Measurements from ENCODE around the gene TMEM132E.
A peak's percentile ranks its signal among the peaks of the same experiment; 100 is the strongest.

TMEM132E gene

DNA sequence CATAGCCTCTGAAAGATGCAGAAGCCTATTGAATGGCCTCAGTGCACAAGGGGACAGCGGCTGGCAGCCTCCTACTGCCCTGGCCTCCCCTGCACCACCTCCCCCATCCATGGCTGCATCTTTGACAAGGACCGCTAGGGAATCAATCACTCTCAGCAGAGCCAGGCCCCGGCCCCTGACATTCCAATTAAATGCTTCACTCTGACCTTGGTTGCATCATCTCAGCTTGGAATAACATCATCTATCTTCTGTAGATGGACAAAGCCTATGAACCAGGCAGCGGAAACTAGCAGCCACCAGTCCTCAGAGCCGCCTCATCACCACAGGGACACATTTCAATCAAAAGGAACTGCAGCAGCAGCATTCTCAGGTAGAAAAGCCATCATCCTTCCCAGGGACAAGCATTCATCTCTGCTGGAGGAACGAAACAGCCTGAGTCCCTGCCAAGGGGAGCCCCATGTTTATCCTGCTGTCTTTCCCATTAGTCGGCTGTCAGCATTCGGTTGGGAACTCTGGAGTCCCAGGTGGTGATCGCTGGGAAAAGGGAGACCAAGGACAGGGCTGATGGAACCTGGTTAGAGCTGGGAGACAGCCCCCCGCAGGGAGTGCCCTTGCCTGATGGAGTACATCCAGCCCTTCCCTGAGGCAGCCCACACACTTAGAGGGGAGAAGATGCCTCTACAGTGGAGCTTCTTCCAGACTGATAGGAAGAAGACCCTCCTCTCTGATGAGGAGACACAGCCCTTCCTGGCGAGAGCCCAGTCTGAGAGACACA lies 11.5 kb upstream of the TMEM132E start:
- Histone ChIP-seq H3K4me1 (ENCODE audit: control insufficient read depth, insufficient read depth, low read length, poor library complexity, severe bottlenecking) (no peaks in the 10 kb centered on the region), H3K36me3 (ENCODE audit: control insufficient read depth, insufficient read depth, low read length) (no peaks in the 10 kb centered on the region), H3K27ac (ENCODE audit: insufficient read depth, low read length, poor library complexity, severe bottlenecking) (no peak overlapping the region), H3K9me3 (ENCODE audit: control insufficient read depth, low read length) (no peaks in the 10 kb centered on the region), H3K4me3 (ENCODE audit: insufficient read depth, low read depth, low read length, poor library complexity, severe bottlenecking) (no peak overlapping the region), H3K27me3 (replicated peaks; ENCODE audit: control insufficient read depth, insufficient read depth, low read length, poor library complexity, severe bottlenecking) (no peaks in the 10 kb centered on the region)
- DNase-seq = no peak

DNA sequence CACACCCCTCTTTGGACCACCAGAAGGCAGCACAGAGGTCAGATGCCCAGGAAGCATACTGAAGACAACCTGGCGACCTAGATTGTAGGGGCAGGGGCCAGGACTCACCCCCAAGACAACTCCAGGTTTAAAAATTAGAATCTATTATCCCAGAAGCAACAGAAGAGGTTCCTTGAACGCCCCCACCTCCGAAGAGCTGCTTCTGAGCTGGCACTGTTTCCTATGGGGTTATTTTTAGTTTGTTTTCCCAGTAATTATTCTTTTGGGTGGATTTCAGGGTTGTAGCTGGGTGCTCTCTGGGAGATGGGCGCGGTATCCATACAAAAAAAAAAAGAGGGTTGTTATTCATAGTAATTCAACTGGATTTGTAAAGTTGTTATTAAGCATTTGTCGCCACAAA lies 10.4 kb upstream of the TMEM132E start:
- no peak for DNase-seq
- H3K27me3 ChIP-seq (replicated peaks; ENCODE audit: control insufficient read depth, insufficient read depth, low read length, poor library complexity, severe bottlenecking) = no peaks in the 10 kb centered on the region
- H3K4me1 ChIP-seq (ENCODE audit: control insufficient read depth, insufficient read depth, low read length, poor library complexity, severe bottlenecking) = no peaks in the 10 kb centered on the region

DNA sequence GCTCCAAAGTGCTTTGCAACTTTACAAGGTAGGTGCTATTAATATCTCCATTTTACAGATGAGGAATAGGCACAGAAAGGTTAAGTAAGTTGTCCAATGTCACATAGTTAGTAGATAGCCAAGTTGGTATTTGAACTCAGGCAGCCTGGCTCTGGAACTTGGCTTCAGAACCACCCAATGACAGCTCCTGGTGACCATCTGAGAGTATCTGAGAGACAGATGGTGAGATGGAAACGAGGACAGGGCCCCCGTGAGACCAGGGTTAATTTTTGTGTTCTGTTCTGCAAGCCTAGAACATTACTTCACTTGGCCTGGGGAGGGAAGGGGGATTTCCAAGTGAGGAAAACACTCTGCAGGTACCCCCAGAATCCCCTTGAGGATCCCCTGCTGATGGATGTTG lies 9.8 kb upstream of the TMEM132E start:
- Histone ChIP-seq H3K36me3 (ENCODE audit: control insufficient read depth, insufficient read depth, low read length) (no peaks in the 10 kb centered on the region), H3K27ac (ENCODE audit: insufficient read depth, low read length, poor library complexity, severe bottlenecking) (no peak overlapping the region), H3K4me3 (ENCODE audit: insufficient read depth, low read depth, low read length, poor library complexity, severe bottlenecking) (no peak overlapping the region), H3K4me1 (ENCODE audit: control insufficient read depth, insufficient read depth, low read length, poor library complexity, severe bottlenecking) (no peaks in the 10 kb centered on the region), H3K9me3 (ENCODE audit: control insufficient read depth, low read length) (no peaks in the 10 kb centered on the region), H3K27me3 (replicated peaks; ENCODE audit: control insufficient read depth, insufficient read depth, low read length, poor library complexity, severe bottlenecking) (no peaks in the 10 kb centered on the region)
- DNase-seq = no peak

More for the DNA sequence above, 10.4 kb upstream of the TMEM132E start:
- H3K4me3 ChIP-seq (ENCODE audit: insufficient read depth, low read depth, low read length, poor library complexity, severe bottlenecking) = no peak overlapping the region
- no peaks in the 10 kb centered on the region for H3K36me3 ChIP-seq (ENCODE audit: control insufficient read depth, insufficient read depth, low read length)
- H3K27ac ChIP-seq (ENCODE audit: insufficient read depth, low read length, poor library complexity, severe bottlenecking) = no peak overlapping the region
- H3K9me3 ChIP-seq (ENCODE audit: control insufficient read depth, low read length) = no peaks in the 10 kb centered on the region

DNA sequence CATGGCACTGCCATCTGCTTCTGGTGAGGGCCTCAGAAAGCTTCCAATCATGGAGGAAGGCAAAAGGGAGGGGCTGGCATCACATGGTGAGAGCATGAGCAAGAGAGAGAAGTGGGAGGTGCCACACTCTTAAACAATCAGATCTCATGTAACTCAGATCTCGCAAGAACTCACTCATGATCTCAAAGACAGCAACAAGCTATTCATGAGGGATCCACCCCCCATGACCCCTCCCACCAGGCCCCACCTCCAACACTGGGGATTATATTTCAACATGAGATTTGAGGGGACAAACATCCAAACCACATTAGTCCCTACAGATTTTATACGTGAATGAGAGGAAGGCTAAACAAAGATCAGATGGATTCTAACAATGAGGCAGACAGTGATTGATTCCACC lies 8.9 kb upstream of the TMEM132E start:
- Histone ChIP-seq H3K4me3 (ENCODE audit: insufficient read depth, low read depth, low read length, poor library complexity, severe bottlenecking) (no peak overlapping the region), H3K27ac (ENCODE audit: insufficient read depth, low read length, poor library complexity, severe bottlenecking) (no peak overlapping the region), H3K27me3 (replicated peaks; ENCODE audit: control insufficient read depth, insufficient read depth, low read length, poor library complexity, severe bottlenecking) (no peaks in the 10 kb centered on the region), H3K36me3 (ENCODE audit: control insufficient read depth, insufficient read depth, low read length) (no peaks in the 10 kb centered on the region), H3K9me3 (ENCODE audit: control insufficient read depth, low read length) (no peaks in the 10 kb centered on the region), H3K4me1 (ENCODE audit: control insufficient read depth, insufficient read depth, low read length, poor library complexity, severe bottlenecking) (no peaks in the 10 kb centered on the region)
- no peak for DNase-seq

DNA sequence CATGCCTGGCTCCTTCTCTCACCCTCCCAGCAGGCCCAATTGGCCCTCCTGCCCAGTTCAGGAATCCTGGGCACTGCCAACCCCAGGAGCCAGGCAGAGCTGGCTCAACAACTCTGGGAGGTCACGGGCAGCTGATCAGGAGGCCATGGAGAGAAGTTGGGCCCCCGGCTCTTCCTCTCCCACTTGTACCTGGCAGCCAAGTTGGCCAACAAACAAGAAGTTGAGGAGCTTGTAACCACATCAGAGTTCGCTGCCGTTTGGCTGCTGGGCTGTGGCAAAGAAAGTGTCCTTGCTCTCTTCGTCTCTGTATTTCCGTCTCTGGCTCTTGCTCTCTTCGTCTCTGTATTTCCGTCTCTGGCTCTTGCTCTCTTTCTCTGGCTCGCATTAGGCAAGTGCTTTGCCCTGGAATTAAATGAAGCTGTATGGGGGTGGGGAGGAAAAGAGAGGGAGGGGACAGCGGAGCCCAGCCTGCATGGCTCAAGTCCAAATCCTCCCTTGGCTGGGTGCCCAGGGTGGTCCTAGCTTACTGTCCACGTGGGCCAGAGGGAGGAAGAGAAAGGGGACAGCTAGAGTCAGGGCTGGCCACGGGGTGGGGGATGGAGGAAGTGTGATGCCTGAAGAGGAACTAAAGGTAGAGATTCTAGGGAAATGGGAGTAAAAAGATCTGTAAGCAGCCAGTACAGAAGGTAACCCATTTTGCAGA lies 7.8 kb upstream of the TMEM132E start:
- Histone ChIP-seq H3K4me3 (ENCODE audit: insufficient read depth, low read depth, low read length, poor library complexity, severe bottlenecking) (no peak overlapping the region), H3K4me1 (ENCODE audit: control insufficient read depth, insufficient read depth, low read length, poor library complexity, severe bottlenecking) (no peaks in the 10 kb centered on the region), H3K27me3 (replicated peaks; ENCODE audit: control insufficient read depth, insufficient read depth, low read length, poor library complexity, severe bottlenecking) (no peaks in the 10 kb centered on the region)

DNA sequence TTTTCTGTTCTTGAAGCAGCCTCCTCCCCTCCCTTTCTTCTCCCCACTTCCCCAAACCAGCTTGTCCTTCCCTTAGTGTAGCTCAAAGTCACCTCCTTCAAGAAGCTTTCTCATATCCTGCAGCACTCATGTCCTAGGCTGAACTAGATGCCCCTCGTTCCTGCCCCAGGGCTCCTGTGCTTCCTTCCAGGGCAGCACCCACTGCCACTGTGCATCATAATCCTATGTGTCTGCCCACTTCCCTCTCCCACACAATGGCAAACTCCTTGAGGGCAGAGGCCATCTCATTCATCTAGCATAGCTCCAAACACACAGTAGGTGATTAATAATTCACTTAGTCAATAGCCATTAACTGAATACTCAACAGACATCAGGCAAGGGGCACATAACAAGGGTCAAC lies 6.9 kb upstream of the TMEM132E start:
- H3K9me3 ChIP-seq (ENCODE audit: control insufficient read depth, low read length) = no peaks in the 10 kb centered on the region
- peaks cover 5% of the 10 kb centered on the region for H3K27me3 ChIP-seq (replicated peaks; ENCODE audit: control insufficient read depth, insufficient read depth, low read length, poor library complexity, severe bottlenecking)
- H3K4me3 ChIP-seq (ENCODE audit: insufficient read depth, low read depth, low read length, poor library complexity, severe bottlenecking) = no peak overlapping the region

More for the DNA sequence above, 7.8 kb upstream of the TMEM132E start:
- DNase-seq = no peak
- Histone ChIP-seq H3K27ac (ENCODE audit: insufficient read depth, low read length, poor library complexity, severe bottlenecking) (no peak overlapping the region), H3K36me3 (ENCODE audit: control insufficient read depth, insufficient read depth, low read length) (no peaks in the 10 kb centered on the region), H3K9me3 (ENCODE audit: control insufficient read depth, low read length) (no peaks in the 10 kb centered on the region)

DNA sequence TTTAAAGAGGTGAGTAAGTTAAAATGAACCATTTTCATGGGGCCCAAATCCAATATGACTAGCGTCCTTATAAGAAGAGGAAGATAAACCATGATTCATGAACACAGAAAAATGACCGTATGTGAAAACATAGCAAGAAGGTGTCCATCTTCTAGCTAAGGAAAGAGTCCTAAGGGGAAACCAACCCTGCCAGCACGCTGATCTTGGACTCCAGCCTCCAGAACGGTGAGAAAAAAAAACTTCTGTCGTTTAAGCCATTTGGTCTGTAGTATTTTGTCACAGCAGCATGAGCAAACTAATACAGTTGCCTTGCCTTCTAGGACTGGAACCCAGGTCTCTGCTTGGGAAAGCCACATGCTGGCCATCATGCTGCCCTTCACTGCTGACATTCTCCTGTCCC lies 4.2 kb upstream of the TMEM132E start:
- Histone ChIP-seq H3K9me3 (ENCODE audit: control insufficient read depth, low read length) (no peaks in the 10 kb centered on the region), H3K36me3 (ENCODE audit: control insufficient read depth, insufficient read depth, low read length) (no peaks in the 10 kb centered on the region), H3K27ac (ENCODE audit: insufficient read depth, low read length, poor library complexity, severe bottlenecking) (no peak overlapping the region), H3K4me1 (ENCODE audit: control insufficient read depth, insufficient read depth, low read length, poor library complexity, severe bottlenecking) (peaks cover 12% of the 10 kb centered on the region), H3K4me3 (ENCODE audit: insufficient read depth, low read depth, low read length, poor library complexity, severe bottlenecking) (no peak overlapping the region), H3K27me3 (replicated peaks; ENCODE audit: control insufficient read depth, insufficient read depth, low read length, poor library complexity, severe bottlenecking) (peaks cover 21% of the 10 kb centered on the region)
- no peak for DNase-seq

More for the DNA sequence above, 6.9 kb upstream of the TMEM132E start:
- Histone ChIP-seq H3K4me1 (ENCODE audit: control insufficient read depth, insufficient read depth, low read length, poor library complexity, severe bottlenecking) (no peaks in the 10 kb centered on the region), H3K27ac (ENCODE audit: insufficient read depth, low read length, poor library complexity, severe bottlenecking) (no peak overlapping the region), H3K36me3 (ENCODE audit: control insufficient read depth, insufficient read depth, low read length) (no peaks in the 10 kb centered on the region)
- no peak for DNase-seq

DNA sequence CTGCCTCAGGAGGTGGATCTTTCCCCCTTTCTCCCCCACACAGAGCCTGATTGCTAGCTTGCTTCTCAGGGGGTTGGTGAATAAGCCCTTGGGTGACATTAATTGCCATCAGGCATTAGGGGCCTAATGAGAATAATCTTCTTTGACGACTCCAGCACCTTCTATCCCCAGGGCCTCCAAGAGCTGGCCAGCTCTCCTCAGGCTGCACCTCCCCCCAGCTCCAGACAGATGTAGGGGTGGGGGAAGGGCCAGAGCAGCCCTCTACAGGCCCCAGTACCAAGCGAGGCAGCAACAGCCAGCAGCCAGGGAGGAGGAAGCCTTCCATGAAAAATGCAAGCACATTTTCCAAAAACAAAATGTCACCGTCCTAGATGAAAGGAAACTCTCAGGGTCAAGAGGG lies 1.4 kb upstream of the TMEM132E start:
- Histone ChIP-seq H3K4me1 (ENCODE audit: control insufficient read depth, insufficient read depth, low read length, poor library complexity, severe bottlenecking) (peaks cover 25% of the 10 kb centered on the region), H3K4me3 (ENCODE audit: insufficient read depth, low read depth, low read length, poor library complexity, severe bottlenecking) (no peak overlapping the region), H3K27me3 (replicated peaks; ENCODE audit: control insufficient read depth, insufficient read depth, low read length, poor library complexity, severe bottlenecking) (peaks cover 47% of the 10 kb centered on the region), H3K27ac (ENCODE audit: insufficient read depth, low read length, poor library complexity, severe bottlenecking) (no peak overlapping the region), H3K36me3 (ENCODE audit: control insufficient read depth, insufficient read depth, low read length) (no peaks in the 10 kb centered on the region), H3K9me3 (ENCODE audit: control insufficient read depth, low read length) (no peaks in the 10 kb centered on the region)
- DNase-seq = no peak

DNA sequence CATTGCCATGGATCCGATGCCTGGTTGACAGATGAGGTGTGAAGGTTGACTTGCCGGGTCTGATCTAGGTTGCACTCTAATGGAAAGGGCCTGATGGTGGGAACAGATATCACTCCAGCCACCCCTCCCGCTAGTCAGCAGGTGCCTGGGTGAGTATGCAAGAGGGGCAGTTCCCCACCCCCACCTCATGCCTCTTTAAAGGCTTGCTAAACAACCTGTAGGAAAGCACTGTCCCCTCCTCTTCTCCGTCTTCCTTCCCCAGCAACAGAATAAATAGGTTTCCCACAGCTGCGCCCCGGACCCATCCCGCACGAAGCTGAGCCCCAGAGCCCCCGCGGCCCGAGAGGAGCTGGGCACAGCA lies 746 bp upstream of the TMEM132E start:
- no peak for DNase-seq
- Histone ChIP-seq H3K4me1 (ENCODE audit: control insufficient read depth, insufficient read depth, low read length, poor library complexity, severe bottlenecking) (peaks cover 25% of the 10 kb centered on the region), H3K27me3 (replicated peaks; ENCODE audit: control insufficient read depth, insufficient read depth, low read length, poor library complexity, severe bottlenecking) (peaks cover 52% of the 10 kb centered on the region), H3K36me3 (ENCODE audit: control insufficient read depth, insufficient read depth, low read length) (no peaks in the 10 kb centered on the region), H3K4me3 (ENCODE audit: insufficient read depth, low read depth, low read length, poor library complexity, severe bottlenecking) (peak overlapping the region; percentile 46), H3K27ac (ENCODE audit: insufficient read depth, low read length, poor library complexity, severe bottlenecking) (no peak overlapping the region), H3K9me3 (ENCODE audit: control insufficient read depth, low read length) (no peaks in the 10 kb centered on the region)

DNA sequence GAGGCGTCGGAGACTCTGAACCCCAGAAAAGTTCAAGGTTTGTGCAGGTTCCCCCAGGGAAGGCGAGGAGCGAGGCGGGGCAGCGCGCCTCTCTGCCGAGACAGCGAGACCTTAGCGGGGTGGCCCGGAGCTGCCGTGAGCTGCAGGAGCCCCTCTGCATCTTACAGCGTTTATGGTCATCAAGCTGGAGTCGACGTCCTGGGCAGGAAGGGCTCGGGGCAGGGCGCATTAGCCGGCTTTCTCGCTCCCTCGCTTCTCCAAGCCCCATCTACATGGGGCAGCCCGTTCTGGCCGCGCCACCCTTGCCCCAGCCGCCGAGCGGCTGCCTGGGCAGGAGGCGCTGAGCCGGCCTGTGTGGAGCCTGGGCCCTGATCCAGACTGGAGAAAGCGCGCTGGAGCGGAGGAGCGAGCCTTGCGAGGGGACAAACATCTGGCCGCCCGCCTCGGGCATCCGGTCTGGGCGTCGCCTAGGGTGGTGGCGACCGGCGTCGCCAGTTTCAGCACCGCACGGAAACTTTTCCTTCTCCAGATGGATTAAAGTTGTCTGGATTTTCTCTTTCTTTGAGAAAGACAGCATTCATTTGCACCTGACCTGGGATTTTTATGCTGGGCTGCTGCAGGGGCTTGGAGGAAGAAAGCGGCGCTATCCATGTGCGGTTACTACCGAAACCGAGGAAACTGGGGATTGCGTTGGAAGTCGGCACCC lies 750 bp downstream of the TMEM132E start:
- H3K27me3 ChIP-seq (replicated peaks; ENCODE audit: control insufficient read depth, insufficient read depth, low read length, poor library complexity, severe bottlenecking) = peaks cover 52% of the 10 kb centered on the region
- H3K4me1 ChIP-seq (ENCODE audit: control insufficient read depth, insufficient read depth, low read length, poor library complexity, severe bottlenecking) = peaks cover 25% of the 10 kb centered on the region

More for the DNA sequence above, 750 bp downstream of the TMEM132E start:
- H3K36me3 ChIP-seq (ENCODE audit: control insufficient read depth, insufficient read depth, low read length) = no peaks in the 10 kb centered on the region
- no peak overlapping the region for H3K27ac ChIP-seq (ENCODE audit: insufficient read depth, low read length, poor library complexity, severe bottlenecking)
- no peak for DNase-seq
- no peaks in the 10 kb centered on the region for H3K9me3 ChIP-seq (ENCODE audit: control insufficient read depth, low read length)
- peak overlapping the region; percentile 46 for H3K4me3 ChIP-seq (ENCODE audit: insufficient read depth, low read depth, low read length, poor library complexity, severe bottlenecking)
